Fibroblast of lung (primary cell): ENCODE measurements around the gene DKK1. TPM values are rescaled to one million over a fixed set of nuclear protein-coding genes. Genes with fewer than 3 reads are reported as not detected.

ENCODE experiments used
- DNase-seq, 2 donors: peaks; one replicate each; pipeline versions ENCODE4 v3.0.0 to v3.0.0-alpha.2; 2010; ENCODE audit warnings: low read depth in 2 of 2
- H2AFZ ChIP-seq: 2 replicates; pipeline ENCODE4 v1.5.1; 2012; ENCODE audit warnings: low read length, control low read depth, inconsistent platforms
- H3K27ac ChIP-seq: 2 replicates; pipeline ENCODE4 v1.5.1; 2011; ENCODE audit warnings: low read length, control low read depth; ENCODE audit not compliant: insufficient read depth
- H3K27me3 ChIP-seq: 2 replicates; pipeline ENCODE4 v1.5.1; 2011; ENCODE audit warnings: mild to moderate bottlenecking, low read length; ENCODE audit not compliant: control insufficient read depth, insufficient read depth
- H3K36me3 ChIP-seq: 2 replicates; pipeline ENCODE4 v1.5.1; 2011; ENCODE audit warnings: low read length; ENCODE audit not compliant: control insufficient read depth, insufficient read depth
- H3K4me1 ChIP-seq: 2 replicates; pipeline ENCODE4 v1.5.1; 2011; ENCODE audit warnings: low read length; ENCODE audit not compliant: control insufficient read depth, insufficient read depth; ENCODE audit errors: extremely low read depth
- H3K4me2 ChIP-seq: 2 replicates; pipeline ENCODE4 v1.5.1; 2011; ENCODE audit warnings: low read length, control low read depth; ENCODE audit not compliant: insufficient read depth; ENCODE audit errors: extremely low read depth
- H3K4me3 ChIP-seq, 4 experiments: fragments of 200-600 bp in 1 of 4; sonication (generic) in 1 of 4; replicated peaks in 1 of 4; 2 replicates each; pipeline ENCODE4 v1.5.1; 2011 to 2016; ENCODE audit warnings: low read length in 4 of 4, low read depth in 3 of 4, mild to moderate bottlenecking in 3 of 4, control low read depth in 2 of 4, inconsistent platforms in 1 of 4, mixed read lengths in 1 of 4; ENCODE audit not compliant: insufficient read depth in 1 of 4; ENCODE audit errors: control extremely low read depth in 1 of 4
- H3K79me2 ChIP-seq: 2 replicates; pipeline ENCODE4 v1.5.1; 2012; ENCODE audit warnings: mild to moderate bottlenecking, low read length, inconsistent platforms; ENCODE audit not compliant: control insufficient read depth, insufficient read depth
- H3K9ac ChIP-seq: 2 replicates; pipeline ENCODE4 v1.5.1; 2011; ENCODE audit warnings: mild to moderate bottlenecking, low read length, control low read depth; ENCODE audit not compliant: insufficient read depth
- H3K9me3 ChIP-seq: 2 replicates; pipeline ENCODE4 v1.5.1; 2012; ENCODE audit warnings: low read depth, low read length; ENCODE audit not compliant: control insufficient read depth, insufficient read depth
- H4K20me1 ChIP-seq: 2 replicates; pipeline ENCODE4 v1.5.1; 2011; ENCODE audit warnings: low read length; ENCODE audit not compliant: control insufficient read depth, insufficient read depth; ENCODE audit errors: extremely low read depth
- CTCF ChIP-seq, 2 donors: IDR thresholded peaks in 1 of 2; conservative IDR thresholded peaks in 1 of 2; 1 replicate in 1 of 2; 2 replicates in 1 of 2; pipeline ENCODE4 v1.5.1; 2011 to 2012; ENCODE audit warnings: low read length in 2 of 2, control low read depth in 1 of 2, inconsistent platforms in 1 of 2, low read depth in 1 of 2, mild to moderate bottlenecking in 1 of 2
- EZH2 ChIP-seq: IDR thresholded peaks from 2 replicates; pipeline ENCODE4 v1.5.1; 2012; ENCODE audit warnings: low read length, control low read depth, mild to moderate bottlenecking; ENCODE audit errors: missing control alignments
- polyA plus RNA-seq, 2 donors: library from polyadenylated mRNA; depleted of rRNA in 1 of 2; stranded (reverse) in 1 of 2; unstranded in 1 of 2; fragments of >200 nt; gene quantifications; 2 replicates each; pipeline ENCODE4 v1.2.1, GENCODE V29; 2011 to 2012; ENCODE audit warnings: missing spikeins in 1 of 2
- total RNA-seq: library from RNA; depleted of rRNA; stranded (reverse); fragments of >200 nt; gene quantifications from 2 replicates; pipeline ENCODE4 v1.2.1, GENCODE V29; 2014

Gene DKK1
- total and polyA plus RNA-seq, 2 donors (not counting 1 experiment from before 2014, with no cell fraction given) = 52.3 to 80.6 TPM

- H3K27ac ChIP-seq = peak overlapping the region; percentile 82
- peaks cover 24% of the 10 kb centered on the region for H3K79me2 ChIP-seq
- no peaks in the 10 kb centered on the region for H3K27me3 ChIP-seq
- H3K4me3 ChIP-seq = peak overlapping the region in 2 of 4 experiments; percentile 10 to 21
- no peaks in the 10 kb centered on the region for H4K20me1 ChIP-seq
- H3K4me2 ChIP-seq = peak overlapping the region; percentile 79
- TF ChIP-seq EZH2 (no peak), CTCF (conservative IDR thresholded peaks at IDR 0.05 in 1 of 2, IDR thresholded peaks at IDR 0.05 in 1 of 2; ENCODE audit: low read depth in 1 of 2, low read length in 2 of 2) (no peak)
- H3K4me1 ChIP-seq = peaks cover 17% of the 10 kb centered on the region
- H3K36me3 ChIP-seq = no peaks in the 10 kb centered on the region
- DNase-seq = peak; percentile 45 to 88
- peak overlapping the region; percentile 12 for H3K9ac ChIP-seq
- H3K9me3 ChIP-seq = no peaks in the 10 kb centered on the region
- H2AFZ ChIP-seq = peak overlapping the region; percentile 46
Observed at GRCh38 chr10:52318136-52318701, 4.1 kb downstream of the DKK1 start.

- no peaks in the 10 kb centered on the region for H3K9me3 ChIP-seq
- H3K27me3 ChIP-seq = no peaks in the 10 kb centered on the region
- H3K79me2 ChIP-seq = peaks cover 24% of the 10 kb centered on the region
- DNase-seq = peak; percentile 96 to 99
- H2AFZ ChIP-seq = no peak overlapping the region
- H3K9ac ChIP-seq = no peak overlapping the region
- H3K27ac ChIP-seq = peak overlapping the region; percentile 82
- peaks cover 13% of the 10 kb centered on the region for H3K4me1 ChIP-seq
- TF ChIP-seq EZH2 = no peak
- TF ChIP-seq CTCF (conservative IDR thresholded peaks at IDR 0.05 in 1 of 2, IDR thresholded peaks at IDR 0.05 in 1 of 2; ENCODE audit: low read depth in 1 of 2, low read length in 2 of 2) = no peak
- H3K36me3 ChIP-seq = no peaks in the 10 kb centered on the region
- H3K4me2 ChIP-seq = peak overlapping the region; percentile 10
- H3K4me3 ChIP-seq = peak overlapping the region in 1 of 4 experiments; percentile 0
- H4K20me1 ChIP-seq = no peaks in the 10 kb centered on the region
Observed at GRCh38 chr10:52318822-52319464, 4.9 kb downstream of the DKK1 start.

DNA sequence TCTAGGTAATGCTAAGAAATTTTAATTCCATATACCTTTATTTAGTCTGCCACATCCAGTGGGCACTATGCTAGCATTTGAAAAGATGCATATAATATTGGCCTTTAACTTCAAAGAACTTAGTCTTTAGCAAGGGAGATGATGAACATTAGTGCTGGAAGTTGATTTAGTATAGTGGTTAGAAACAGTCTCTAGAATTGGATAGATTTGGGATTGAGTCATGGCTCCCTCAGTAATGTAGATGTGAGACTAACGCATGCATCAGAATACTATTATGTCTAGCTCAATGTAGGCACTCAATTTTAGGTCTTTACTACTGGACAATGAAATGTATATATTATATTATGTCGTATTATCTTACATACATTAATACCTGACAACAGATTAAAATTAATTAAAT is 5.8 kb downstream of the DKK1 start:
- H3K4me1 ChIP-seq = peaks cover 13% of the 10 kb centered on the region
- H3K4me2 ChIP-seq = no peak overlapping the region
- no peak overlapping the region for H3K4me3 ChIP-seq
- H3K27me3 ChIP-seq = no peaks in the 10 kb centered on the region
- H3K9me3 ChIP-seq = no peaks in the 10 kb centered on the region
- H3K27ac ChIP-seq = peak overlapping the region; percentile 47
- TF ChIP-seq EZH2 (no peak), CTCF (conservative IDR thresholded peaks at IDR 0.05 in 1 of 2, IDR thresholded peaks at IDR 0.05 in 1 of 2; ENCODE audit: low read depth in 1 of 2, low read length in 2 of 2) (no peak)
- peaks cover 16% of the 10 kb centered on the region for H3K79me2 ChIP-seq
- H2AFZ ChIP-seq = no peak overlapping the region
- no peaks in the 10 kb centered on the region for H4K20me1 ChIP-seq
- peak in 1 of 2 donors; percentile 73 for DNase-seq
- H3K9ac ChIP-seq = no peak overlapping the region
- no peaks in the 10 kb centered on the region for H3K36me3 ChIP-seq
